Common myeloid progenitor, CD34-positive (primary cell): ENCODE measurements around the gene ATP2C2.

Experiments used
- CTCF ChIA-PET: fragments of 350-600 bp; sonication (Branson Sonifier 250); formaldehyde crosslinking; loops from one replicate; lab custom pipeline; 2021; ENCODE audit warnings: antibody characterized with exemption; lab: Charles Lee
- POLR2A ChIA-PET: fragments of 350-600 bp; sonication (Branson Sonifier 250); formaldehyde crosslinking; loops from one replicate; lab custom pipeline; 2021; ENCODE audit warnings: antibody characterized with exemption; lab: Charles Lee
- DNase-seq, 3 donors: peaks; one replicate each; pipeline versions ENCODE4 v3.0.0 to v3.0.0-alpha.2; 2013
- H3K27ac ChIP-seq, 2 experiments: 1 replicate in 1 of 2; 2 replicates in 1 of 2; pipeline ENCODE4 v1.7.0; 2013; ENCODE audit warnings: inconsistent platforms in 2 of 2, low read length in 2 of 2, mild to moderate bottlenecking in 2 of 2, low read depth in 1 of 2, moderate library complexity in 1 of 2; ENCODE audit not compliant: severe bottlenecking in 2 of 2, insufficient read depth in 1 of 2, poor library complexity in 1 of 2
- H3K27me3 ChIP-seq, 5 experiments: replicated peaks in 2 of 5; 1 replicate in 3 of 5; 2 replicates in 2 of 5; pipeline versions ENCODE4 v1.6.1 to v1.7.0; 2013; ENCODE audit warnings: low read length in 4 of 5, mild to moderate bottlenecking in 2 of 5, moderate library complexity in 2 of 5, inconsistent platforms in 1 of 5; ENCODE audit not compliant: insufficient read depth in 5 of 5, control insufficient read depth in 4 of 5
- H3K36me3 ChIP-seq, 4 experiments: 1 replicate in 2 of 4; 2 replicates in 2 of 4; pipeline versions ENCODE4 v1.6.1 to v1.7.0; 2013; ENCODE audit warnings: low read length in 3 of 4, control low read depth in 1 of 4, mild to moderate bottlenecking in 1 of 4; ENCODE audit not compliant: control insufficient read depth in 4 of 4, insufficient read depth in 4 of 4
- H3K4me1 ChIP-seq, 4 experiments: 1 replicate in 3 of 4; 2 replicates in 1 of 4; pipeline versions ENCODE4 v1.6.1 to v1.7.1; 2013; ENCODE audit warnings: low read length in 3 of 4, mild to moderate bottlenecking in 3 of 4, control low read depth in 1 of 4, inconsistent platforms in 1 of 4, moderate library complexity in 1 of 4; ENCODE audit not compliant: control insufficient read depth in 4 of 4, insufficient read depth in 4 of 4; ENCODE audit errors: control extremely low read depth in 1 of 4
- H3K4me3 ChIP-seq, 7 experiments: 1 replicate in 4 of 7; 2 replicates in 3 of 7; pipeline versions ENCODE4 v1.5.1 to v1.7.0; 2013; ENCODE audit warnings: mild to moderate bottlenecking in 7 of 7, low read length in 6 of 7, moderate library complexity in 6 of 7, inconsistent platforms in 2 of 7, low read depth in 2 of 7, control low read depth in 1 of 7; ENCODE audit not compliant: insufficient read depth in 4 of 7, control insufficient read depth in 1 of 7; ENCODE audit errors: extremely low read depth in 1 of 7
- H3K9me3 ChIP-seq, 5 experiments: 1 replicate in 4 of 5; 2 replicates in 1 of 5; pipeline versions ENCODE4 v1.6.1 to v1.7.1; 2013; ENCODE audit warnings: low read length in 4 of 5, mild to moderate bottlenecking in 2 of 5, inconsistent platforms in 1 of 5, low read depth in 1 of 5, moderate library complexity in 1 of 5; ENCODE audit not compliant: control insufficient read depth in 4 of 5, insufficient read depth in 2 of 5; ENCODE audit errors: control extremely low read depth in 1 of 5
- WGBS: methylation state at CpG from one replicate; pipeline ENCODE4 v1.1.5; 2013; ENCODE audit not compliant: insufficient coverage; 5-methylcytosine and 5-hydroxymethylcytosine counted together

Gene ATP2C2

GRCh38 chr16:84462296-84463210 lies 94.2 kb downstream of the ATP2C2 start:
- Histone ChIP-seq H3K9me3 (peaks cover 0 to 10% (median 6%) of the 10 kb centered on the region in 5 experiments), H3K4me1 (no peaks in the 10 kb centered on the region), H3K27ac (no peak overlapping the region), H3K27me3 (no peaks in the 10 kb centered on the region), H3K4me3 (no peak overlapping the region), H3K36me3 (peaks cover 0 to 6% (median 2%) of the 10 kb centered on the region in 4 experiments)
- 93% methylated on average over 23 of the region's 24 CpGs for whole genome bisulfite sequencing
- no peak for DNase-seq
- ChIA-PET POLR2A (no interaction called here), CTCF (interaction anchor here (0.8 kb wide), 1 partner anchor 16 kb away, joined by 3 read pairs; no protein-coding TSS in a partner anchor)

DNA sequence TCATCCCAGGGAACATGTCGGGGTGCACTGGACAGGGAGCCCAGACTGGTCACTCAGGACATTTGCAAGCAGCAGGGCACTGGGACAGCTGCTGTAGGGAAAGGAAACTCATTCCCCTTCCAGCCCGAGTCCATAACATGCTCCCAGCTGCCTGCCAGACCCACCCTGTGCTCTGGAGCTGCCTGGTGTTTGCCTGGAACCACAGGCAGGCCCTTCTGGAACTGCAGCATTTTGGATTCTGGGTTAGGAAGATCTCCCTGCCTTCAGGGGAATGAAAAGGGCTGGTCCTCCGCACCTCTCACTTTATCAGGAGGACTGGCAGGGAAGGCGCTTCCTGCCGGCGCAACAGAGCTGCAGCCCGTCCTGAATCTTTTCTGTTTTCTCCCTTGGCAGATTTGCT lies 94.9 kb downstream of the ATP2C2 start:
- Histone ChIP-seq H3K27ac (no peak overlapping the region), H3K36me3 (peaks cover 0 to 11% (median 3%) of the 10 kb centered on the region in 4 experiments), H3K4me1 (no peaks in the 10 kb centered on the region), H3K9me3 (peaks cover 1 to 14% (median 6%) of the 10 kb centered on the region in 5 experiments), H3K4me3 (no peak overlapping the region), H3K27me3 (no peaks in the 10 kb centered on the region)
- no peak for DNase-seq
- WGBS = 83% methylated on average over 7 of the region's 7 CpGs
- CTCF ChIA-PET = interaction anchor here (0.8 kb wide), 1 partner anchor 15 kb away, joined by 3 read pairs; no protein-coding TSS in a partner anchor
- POLR2A ChIA-PET = no interaction called here

DNA sequence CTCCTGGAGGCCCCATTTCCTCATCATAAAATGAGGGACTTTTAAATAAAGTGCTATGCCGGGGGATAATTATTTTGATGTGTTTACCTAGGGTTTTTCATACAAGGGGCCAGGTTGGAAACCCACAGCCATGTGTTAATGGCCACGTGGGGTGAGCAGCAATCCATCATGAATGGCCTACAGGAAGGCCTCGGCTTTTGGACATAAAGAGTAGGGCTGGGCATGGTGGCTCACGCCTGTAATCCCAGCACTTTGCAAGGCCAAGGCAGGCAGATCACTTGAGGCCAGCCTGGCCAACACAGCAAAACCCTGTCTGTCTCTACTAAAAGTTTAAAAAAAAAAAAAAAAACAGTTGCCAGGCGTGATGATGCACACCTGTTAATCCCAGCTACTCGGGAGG lies 95.8 kb downstream of the ATP2C2 start:
- H3K27ac ChIP-seq = no peak overlapping the region
- H3K4me1 ChIP-seq = no peaks in the 10 kb centered on the region
- H3K9me3 ChIP-seq = peaks cover 1 to 14% (median 6%) of the 10 kb centered on the region in 5 experiments
- peaks cover 0 to 11% (median 3%) of the 10 kb centered on the region in 4 experiments for H3K36me3 ChIP-seq
- 88% methylated on average over 5 of the region's 6 CpGs for WGBS
- H3K27me3 ChIP-seq = no peaks in the 10 kb centered on the region
- no peak for DNase-seq
- H3K4me3 ChIP-seq = no peak overlapping the region
- ChIA-PET POLR2A (no interaction called here), CTCF (interaction anchor here (1.2 kb wide), 1 partner anchor 18 kb away, joined by 3 read pairs; no protein-coding TSS in a partner anchor)

- no peak for DNase-seq
- Histone ChIP-seq H3K9me3 (peaks cover 1 to 14% (median 6%) of the 10 kb centered on the region in 5 experiments), H3K27me3 (no peaks in the 10 kb centered on the region), H3K4me1 (no peaks in the 10 kb centered on the region), H3K4me3 (no peak overlapping the region), H3K36me3 (peaks cover 0 to 11% (median 3%) of the 10 kb centered on the region in 4 experiments), H3K27ac (no peak overlapping the region)
- ChIA-PET POLR2A (no interaction called here), CTCF (interaction anchor here (1.2 kb wide), 1 partner anchor 17 kb away, joined by 3 read pairs; no protein-coding TSS in a partner anchor)
- WGBS = 93% methylated on average over 6 of the region's 6 CpGs
Observed at GRCh38 chr16:84465154-84465553, 96.8 kb downstream of the ATP2C2 start.

- H3K27ac ChIP-seq = no peak overlapping the region
- peaks cover 0 to 11% (median 3%) of the 10 kb centered on the region in 4 experiments for H3K36me3 ChIP-seq
- peaks cover 1 to 14% (median 8%) of the 10 kb centered on the region in 5 experiments for H3K9me3 ChIP-seq
- DNase-seq = no peak
- H3K4me1 ChIP-seq = no peaks in the 10 kb centered on the region
- CTCF ChIA-PET = interaction anchor here (1.1 kb wide), 1 partner anchor 10 kb away, joined by 3 read pairs; no protein-coding TSS in a partner anchor
- POLR2A ChIA-PET = no interaction called here
- H3K4me3 ChIP-seq = no peak overlapping the region
- no peaks in the 10 kb centered on the region for H3K27me3 ChIP-seq
- no CpG with 5 or more reads among the region's 4 CpGs for WGBS
Observed at GRCh38 chr16:84466692-84467091, 98.4 kb downstream of the ATP2C2 start.

DNA sequence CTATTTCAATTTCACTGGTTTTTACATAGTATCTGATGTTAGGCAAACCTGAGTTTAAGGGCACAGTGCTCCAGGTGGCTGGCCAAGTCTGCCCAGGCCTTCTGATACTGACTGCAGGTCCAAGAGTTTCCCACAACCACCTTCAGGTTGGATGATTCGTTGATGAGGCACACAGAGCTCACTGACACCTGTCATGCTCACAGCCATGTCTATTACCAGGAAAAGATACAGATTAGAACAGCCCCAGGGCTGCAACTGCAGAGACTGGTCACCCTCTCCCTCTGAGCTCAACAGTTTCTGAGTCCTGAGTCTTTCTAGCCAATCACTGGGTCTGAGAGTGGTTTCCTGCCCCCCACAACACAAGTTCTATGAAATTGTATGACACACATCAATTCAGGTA lies 98.9 kb downstream of the ATP2C2 start:
- Histone ChIP-seq H3K9me3 (peaks cover 1 to 17% (median 11%) of the 10 kb centered on the region in 5 experiments), H3K36me3 (peaks cover 0 to 11% (median 3%) of the 10 kb centered on the region in 4 experiments), H3K27me3 (no peaks in the 10 kb centered on the region), H3K4me3 (no peak overlapping the region), H3K27ac (no peak overlapping the region), H3K4me1 (no peaks in the 10 kb centered on the region)
- POLR2A ChIA-PET = no interaction called here
- no peak for DNase-seq
- CTCF ChIA-PET = no interaction called here
- 100% methylated on average over 1 of the region's 1 CpG for WGBS

- ChIA-PET CTCF (no interaction called here), POLR2A (no interaction called here)
- no peak overlapping the region for H3K27ac ChIP-seq
- H3K4me1 ChIP-seq = no peaks in the 10 kb centered on the region
- H3K27me3 ChIP-seq = no peaks in the 10 kb centered on the region
- H3K9me3 ChIP-seq = peaks cover 1 to 17% (median 11%) of the 10 kb centered on the region in 5 experiments
- peaks cover 0 to 11% (median 3%) of the 10 kb centered on the region in 4 experiments for H3K36me3 ChIP-seq
- no peak for DNase-seq
- H3K4me3 ChIP-seq = no peak overlapping the region
Observed at GRCh38 chr16:84467709-84468108, 99.4 kb downstream of the ATP2C2 start.
